Neuronal stem cell (in vitro differentiated cells): ENCODE measurements around the gene NR2C1.

Source experiments
- DNase-seq: peaks from one replicate; pipeline ENCODE4 v3.0.0-alpha.2; 2013; ENCODE audit warnings: low spot score
- H2AFZ ChIP-seq: one replicate; pipeline ENCODE4 v1.6.1; 2013; ENCODE audit warnings: mild to moderate bottlenecking, low read length, inconsistent platforms
- H2AK5ac ChIP-seq: 2 replicates; pipeline ENCODE4 v1.6.1; 2013; ENCODE audit warnings: low read depth, mild to moderate bottlenecking, inconsistent platforms, low read length, moderate library complexity, mixed read lengths
- H2BK120ac ChIP-seq: 2 replicates; pipeline ENCODE4 v1.6.1; 2013; ENCODE audit warnings: low read depth, mild to moderate bottlenecking, inconsistent platforms, low read length, moderate library complexity, mixed read lengths
- H2BK12ac ChIP-seq: one replicate; pipeline ENCODE4 v1.6.1; 2013; ENCODE audit warnings: low read length, inconsistent platforms
- H2BK15ac ChIP-seq: 2 replicates; pipeline ENCODE4 v1.6.1; 2013; ENCODE audit warnings: mild to moderate bottlenecking, low read length, inconsistent platforms, mixed read lengths
- H2BK5ac ChIP-seq: one replicate; pipeline ENCODE4 v1.6.1; 2013; ENCODE audit warnings: inconsistent platforms, mild to moderate bottlenecking, low read length, moderate library complexity
- H3K14ac ChIP-seq: one replicate; pipeline ENCODE4 v1.6.1; 2013; ENCODE audit warnings: low read length, inconsistent platforms
- H3K18ac ChIP-seq: 2 replicates; pipeline ENCODE4 v1.6.1; 2013; ENCODE audit warnings: low read length, inconsistent platforms
- H3K23ac ChIP-seq: 2 replicates; pipeline ENCODE4 v1.6.1; 2013; ENCODE audit warnings: low read depth, mild to moderate bottlenecking, mixed read lengths, low read length, inconsistent platforms; ENCODE audit not compliant: poor library complexity
- H3K27ac ChIP-seq: replicated peaks from 3 replicates; pipeline ENCODE4 v1.5.1; 2013; ENCODE audit warnings: low read length, inconsistent platforms
- H3K27me3 ChIP-seq, 3 experiments: 2 replicates each; pipeline ENCODE4 v1.6.1; 2013; ENCODE audit warnings: low read length in 3 of 3, mild to moderate bottlenecking in 2 of 3, inconsistent platforms in 1 of 3, low read depth in 1 of 3, mixed read lengths in 1 of 3, moderate library complexity in 1 of 3; ENCODE audit not compliant: control insufficient read depth in 3 of 3, insufficient read depth in 3 of 3
- H3K36me3 ChIP-seq, 2 donors: replicated peaks in 1 of 2; 2 replicates each; pipeline ENCODE4 v1.6.1; 2013; ENCODE audit warnings: low read length in 2 of 2; ENCODE audit not compliant: control insufficient read depth in 2 of 2, insufficient read depth in 2 of 2
- H3K4ac ChIP-seq: 2 replicates; pipeline ENCODE4 v1.6.1; 2013; ENCODE audit warnings: inconsistent platforms, mild to moderate bottlenecking, low read length, moderate library complexity
- H3K4me1 ChIP-seq, 2 donors: 1 replicate in 1 of 2; 2 replicates in 1 of 2; pipeline ENCODE4 v1.6.1; 2013; ENCODE audit warnings: low read length in 2 of 2, low read depth in 1 of 2; ENCODE audit not compliant: control insufficient read depth in 2 of 2, insufficient read depth in 1 of 2
- H3K4me2 ChIP-seq: one replicate; pipeline ENCODE4 v1.6.1; 2013; ENCODE audit warnings: mild to moderate bottlenecking, low read length, inconsistent platforms; ENCODE audit not compliant: insufficient read depth, poor library complexity, severe bottlenecking
- H3K4me3 ChIP-seq, 2 donors: 2 replicates each; pipeline ENCODE4 v1.5.1; 2013; ENCODE audit warnings: low read length in 2 of 2, mild to moderate bottlenecking in 2 of 2, inconsistent platforms in 1 of 2, moderate library complexity in 1 of 2
- H3K79me1 ChIP-seq: one replicate; pipeline ENCODE4 v1.6.1; 2013; ENCODE audit warnings: low read depth, mild to moderate bottlenecking, inconsistent platforms, low read length, moderate library complexity
- H3K9ac ChIP-seq: one replicate; pipeline ENCODE4 v1.6.1; 2013; ENCODE audit warnings: mild to moderate bottlenecking, low read depth, low read length, inconsistent platforms; ENCODE audit not compliant: poor library complexity
- H3K9me3 ChIP-seq, 2 donors: replicated peaks in 1 of 2; 2 replicates each; pipeline versions ENCODE3 to v1.6.1; 2013; ENCODE audit warnings: low read length in 2 of 2, mild to moderate bottlenecking in 2 of 2, inconsistent platforms in 1 of 2, low read depth in 1 of 2, mixed read lengths in 1 of 2, moderate library complexity in 1 of 2; ENCODE audit not compliant: control insufficient read depth in 2 of 2, insufficient read depth in 1 of 2
- H4K8ac ChIP-seq: one replicate; pipeline ENCODE4 v1.6.1; 2013; ENCODE audit warnings: low read depth, mild to moderate bottlenecking, inconsistent platforms, low read length, moderate library complexity
- H4K91ac ChIP-seq: one replicate; pipeline ENCODE4 v1.6.1; 2013; ENCODE audit warnings: low read length, low read depth, mild to moderate bottlenecking, inconsistent platforms; ENCODE audit not compliant: poor library complexity
- WGBS, 2 donors: extraction: QIAGEN DNeasy Blood & Tissue Kit; methylation state at CpG; one replicate each; pipeline ENCODE4 v1.1.7; 2013; ENCODE audit warnings: missing lambda C conversion rate in 2 of 2, mixed read lengths in 1 of 2; ENCODE audit not compliant: insufficient read length in 2 of 2, insufficient replicate concordance in 1 of 2; ENCODE audit errors: extremely low coverage in 2 of 2; 5-methylcytosine and 5-hydroxymethylcytosine counted together

Gene NR2C1

GRCh38 chr12:95002754-95003153, 70.7 kb downstream of the NR2C1 start:
- Histone ChIP-seq H3K9me3 (peaks cover 1 to 9% of the 10 kb centered on the region in 2 donors), H3K4me3 (peak overlapping the region; percentile 83 to 90), H3K36me3 (peaks cover 3 to 37% of the 10 kb centered on the region in 2 donors), H2AFZ (peak overlapping the region; percentile 87), H2BK5ac (no peak overlapping the region), H3K4me1 (no peaks in the 10 kb centered on the region), H4K91ac (no peak overlapping the region), H3K79me1 (peaks cover 8% of the 10 kb centered on the region), H4K8ac (no peak overlapping the region), H3K4me2 (peak overlapping the region; percentile 61), H3K18ac (no peak overlapping the region), H2AK5ac (no peak overlapping the region), H2BK15ac (no peak overlapping the region), H3K9ac (no peak overlapping the region), H3K27me3 (no peaks in the 10 kb centered on the region), H3K23ac (no peak overlapping the region), H3K27ac (no peak overlapping the region), H2BK120ac (no peak overlapping the region), H3K4ac (no peak overlapping the region), H2BK12ac (no peak overlapping the region), H3K14ac (no peak overlapping the region)
- no peak for DNase-seq
- no CpG with 5 or more reads among the region's 3 CpGs for WGBS, 2 donors

GRCh38 chr12:94998326-94998725, 75.1 kb downstream of the NR2C1 start:
- no peak overlapping the region for H3K18ac ChIP-seq
- H3K4me2 ChIP-seq: no peak overlapping the region
- no peak overlapping the region for H2AFZ ChIP-seq
- no peak overlapping the region for H3K4me3 ChIP-seq
- H3K9ac ChIP-seq: no peak overlapping the region
- H4K91ac ChIP-seq: no peak overlapping the region
- peaks cover 7% of the 10 kb centered on the region for H3K79me1 ChIP-seq
- DNase-seq: no peak
- no peak overlapping the region for H3K23ac ChIP-seq
- no peak overlapping the region for H3K14ac ChIP-seq
- peaks cover 3 to 70% of the 10 kb centered on the region in 2 donors for H3K36me3 ChIP-seq
- no peak overlapping the region for H3K27ac ChIP-seq
- H3K9me3 ChIP-seq: peaks cover 0 to 3% of the 10 kb centered on the region in 2 donors
- H3K27me3 ChIP-seq: no peaks in the 10 kb centered on the region
- no peak overlapping the region for H2AK5ac ChIP-seq
- WGBS, 2 donors: no CpG with 5 or more reads among the region's 4 CpGs
- H3K4me1 ChIP-seq: no peaks in the 10 kb centered on the region
- no peak overlapping the region for H3K4ac ChIP-seq
- no peak overlapping the region for H2BK120ac ChIP-seq
- H4K8ac ChIP-seq: no peak overlapping the region
- H2BK5ac ChIP-seq: no peak overlapping the region
- no peak overlapping the region for H2BK12ac ChIP-seq
- no peak overlapping the region for H2BK15ac ChIP-seq

GRCh38 chr12:94997726-94998125, 75.7 kb downstream of the NR2C1 start:
- Histone ChIP-seq H3K4me1 (no peaks in the 10 kb centered on the region), H3K14ac (no peak overlapping the region), H2BK12ac (no peak overlapping the region), H3K27me3 (no peaks in the 10 kb centered on the region), H3K27ac (no peak overlapping the region), H4K91ac (no peak overlapping the region), H3K23ac (no peak overlapping the region), H3K4me2 (no peak overlapping the region), H3K9ac (no peak overlapping the region), H2BK120ac (no peak overlapping the region), H2AK5ac (no peak overlapping the region), H3K4me3 (no peak overlapping the region), H3K79me1 (peaks cover 3% of the 10 kb centered on the region), H3K18ac (no peak overlapping the region), H2BK15ac (no peak overlapping the region), H3K9me3 (peaks cover 0 to 3% of the 10 kb centered on the region in 2 donors), H3K36me3 (peaks cover 3 to 74% of the 10 kb centered on the region in 2 donors), H2AFZ (no peak overlapping the region), H2BK5ac (no peak overlapping the region), H4K8ac (no peak overlapping the region), H3K4ac (no peak overlapping the region)
- no peak for DNase-seq

GRCh38 chr12:94997061-94997460, 76.4 kb downstream of the NR2C1 start:
- no peak overlapping the region for H4K8ac ChIP-seq
- no peak overlapping the region for H3K18ac ChIP-seq
- no peak overlapping the region for H3K4ac ChIP-seq
- H2BK5ac ChIP-seq: no peak overlapping the region
- H3K9me3 ChIP-seq: peaks cover 0 to 3% of the 10 kb centered on the region in 2 donors
- H3K4me1 ChIP-seq: no peaks in the 10 kb centered on the region
- no peak overlapping the region for H3K4me3 ChIP-seq
- no peak overlapping the region for H4K91ac ChIP-seq
- no peak overlapping the region for H2AK5ac ChIP-seq
- no peak overlapping the region for H2BK15ac ChIP-seq
- no peak overlapping the region for H3K23ac ChIP-seq
- H2BK12ac ChIP-seq: no peak overlapping the region
- H2AFZ ChIP-seq: no peak overlapping the region
- H3K36me3 ChIP-seq: peaks cover 8 to 81% of the 10 kb centered on the region in 2 donors
- no peak for DNase-seq
- no peak overlapping the region for H3K9ac ChIP-seq
- no peak overlapping the region for H2BK120ac ChIP-seq
- no peak overlapping the region for H3K4me2 ChIP-seq
- H3K27ac ChIP-seq: no peak overlapping the region
- H3K14ac ChIP-seq: no peak overlapping the region
- no CpG with 5 or more reads among the region's 6 CpGs for WGBS, 2 donors
- H3K79me1 ChIP-seq: peaks cover 3% of the 10 kb centered on the region
- no peaks in the 10 kb centered on the region for H3K27me3 ChIP-seq
